ENCODE results near the gene KCND2. TPM values are rescaled to one million over a fixed set of nuclear protein-coding genes. Genes with fewer than 3 reads are reported as not detected.

KCND2 gene
- total and polyA plus RNA-seq, 12 donors, result 0.04 to 0.64 (median 0.16) TPM; not detected in 4

DNA sequence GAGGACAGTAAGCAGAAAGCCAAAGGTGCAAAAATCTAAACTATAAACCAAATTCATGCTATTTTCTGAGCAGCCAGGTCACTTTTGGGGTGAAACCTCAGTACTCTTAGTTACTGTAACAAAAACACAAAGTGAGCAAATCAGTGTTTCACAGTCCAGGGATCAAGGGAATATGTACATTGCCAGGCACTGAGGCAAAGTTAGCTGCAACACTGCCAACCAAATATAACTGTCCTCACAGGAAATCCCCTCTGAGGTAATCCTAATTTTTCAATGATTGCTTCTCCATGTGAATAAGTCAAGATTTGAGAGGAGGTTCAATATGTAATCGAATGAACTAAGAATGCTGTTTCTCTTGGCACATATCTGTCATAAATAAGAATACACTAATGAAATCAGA lies 355.3 kb downstream of the KCND2 start:
- ATAC-seq, result no peak
- H3K27ac ChIP-seq, result no peak overlapping the region
- TF ChIP-seq, protein P1, sequence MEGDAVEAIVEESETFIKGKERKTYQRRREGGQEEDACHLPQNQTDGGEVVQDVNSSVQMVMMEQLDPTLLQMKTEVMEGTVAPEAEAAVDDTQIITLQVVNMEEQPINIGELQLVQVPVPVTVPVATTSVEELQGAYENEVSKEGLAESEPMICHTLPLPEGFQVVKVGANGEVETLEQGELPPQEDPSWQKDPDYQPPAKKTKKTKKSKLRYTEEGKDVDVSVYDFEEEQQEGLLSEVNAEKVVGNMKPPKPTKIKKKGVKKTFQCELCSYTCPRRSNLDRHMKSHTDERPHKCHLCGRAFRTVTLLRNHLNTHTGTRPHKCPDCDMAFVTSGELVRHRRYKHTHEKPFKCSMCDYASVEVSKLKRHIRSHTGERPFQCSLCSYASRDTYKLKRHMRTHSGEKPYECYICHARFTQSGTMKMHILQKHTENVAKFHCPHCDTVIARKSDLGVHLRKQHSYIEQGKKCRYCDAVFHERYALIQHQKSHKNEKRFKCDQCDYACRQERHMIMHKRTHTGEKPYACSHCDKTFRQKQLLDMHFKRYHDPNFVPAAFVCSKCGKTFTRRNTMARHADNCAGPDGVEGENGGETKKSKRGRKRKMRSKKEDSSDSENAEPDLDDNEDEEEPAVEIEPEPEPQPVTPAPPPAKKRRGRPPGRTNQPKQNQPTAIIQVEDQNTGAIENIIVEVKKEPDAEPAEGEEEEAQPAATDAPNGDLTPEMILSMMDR (IDR thresholded peaks at IDR 0.05), result no peak
- H3K4me1 ChIP-seq, result no peaks in the 10 kb centered on the region
- no peaks in the 10 kb centered on the region for H3K27me3 ChIP-seq
- no peak overlapping the region for H3K4me3 ChIP-seq
- no peaks in the 10 kb centered on the region for H3K9me3 ChIP-seq
- WGBS, 2 donors, result 40 to 51% methylated on average over 1 of the region's 1 CpG
- intact Hi-C loops (cut with DNase I), result no loop called here
- no peaks in the 10 kb centered on the region for H3K36me3 ChIP-seq
- no peak for DNase-seq

DNA sequence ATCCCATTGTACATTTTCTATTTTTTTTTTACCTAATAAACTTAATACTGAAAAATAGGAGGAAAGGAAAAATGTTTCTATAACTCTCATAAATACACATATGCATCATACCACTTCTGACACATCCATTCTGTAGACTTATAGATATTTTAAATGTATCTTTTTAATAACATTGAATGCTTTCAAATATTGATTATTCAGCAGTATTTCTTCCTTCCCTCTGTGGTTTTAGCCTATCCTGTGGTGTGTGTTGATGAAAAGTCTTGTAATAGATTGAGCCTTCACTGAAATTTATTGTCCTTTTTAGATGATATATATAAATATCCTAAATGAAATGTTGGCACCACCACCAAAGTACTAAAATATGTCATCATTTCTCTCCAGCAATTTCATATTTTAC lies 366.9 kb downstream of the KCND2 start:
- no peak for DNase-seq
- Histone ChIP-seq H3K36me3 (no peaks in the 10 kb centered on the region), H3K27me3 (no peaks in the 10 kb centered on the region), H3K9me3 (no peaks in the 10 kb centered on the region), H3K27ac (no peak overlapping the region), H3K4me1 (no peaks in the 10 kb centered on the region), H3K4me3 (no peak overlapping the region)
- no peak for ATAC-seq
- TF ChIP-seq, protein P1 (IDR thresholded peaks at IDR 0.05), result no peak
- intact Hi-C loops (cut with DNase I), result no loop called here

DNA sequence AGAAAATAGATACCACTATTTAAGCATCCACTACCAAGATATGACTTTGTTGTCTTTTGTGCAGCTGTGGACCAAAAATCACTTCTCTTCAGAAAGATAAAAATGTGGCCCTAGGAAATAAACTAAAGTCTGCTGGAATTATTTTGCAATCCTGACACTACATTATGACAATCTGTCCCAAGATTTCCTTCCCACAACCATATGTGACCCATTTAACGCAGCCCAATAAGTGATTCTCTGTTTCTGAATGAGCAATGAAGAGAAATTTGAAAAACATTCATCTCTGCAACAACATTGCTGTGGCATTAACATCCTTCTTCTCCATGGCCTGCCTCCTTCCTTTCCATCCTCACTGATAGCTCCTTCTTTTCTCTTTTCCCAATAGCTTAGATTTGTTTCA lies 373.0 kb downstream of the KCND2 start:
- WGBS, 2 donors, result 59 to 63% methylated on average over 1 of the region's 1 CpG
- intact Hi-C loops (cut with DNase I), result no loop called here
- H3K9me3 ChIP-seq, result peaks cover 0 to under 1% (median 0%) of the 10 kb centered on the region in 11 donors
- TF ChIP-seq, protein P1 (IDR thresholded peaks at IDR 0.05), result no peak
- no peak overlapping the region for H3K4me3 ChIP-seq
- H3K4me1 ChIP-seq, result no peaks in the 10 kb centered on the region
- no peak overlapping the region for H3K27ac ChIP-seq
- no peak for ATAC-seq
- H3K36me3 ChIP-seq, result no peaks in the 10 kb centered on the region
- no peak for DNase-seq
- H3K27me3 ChIP-seq, result no peaks in the 10 kb centered on the region

DNA sequence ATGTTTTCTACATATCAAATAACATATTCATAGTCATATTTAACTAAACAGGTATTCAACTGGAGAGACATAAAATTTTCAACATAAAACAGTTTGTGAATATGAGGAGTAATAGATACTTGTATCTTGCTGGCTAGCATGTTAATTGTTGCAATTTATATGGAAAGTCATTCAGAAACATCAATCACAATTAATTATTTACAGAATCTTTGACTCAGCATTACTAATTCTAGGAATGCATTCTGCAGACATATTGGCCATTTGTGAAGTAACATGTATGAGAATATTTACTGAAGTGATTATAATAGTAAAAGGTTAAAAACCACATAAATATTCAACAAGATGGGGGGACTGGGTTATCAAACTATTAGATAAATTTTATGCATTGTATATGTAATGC lies 381.3 kb downstream of the KCND2 start:
- Histone ChIP-seq H3K27ac (no peak overlapping the region), H3K27me3 (no peaks in the 10 kb centered on the region), H3K4me1 (no peaks in the 10 kb centered on the region), H3K36me3 (no peaks in the 10 kb centered on the region), H3K4me3 (no peak overlapping the region), H3K9me3 (peaks cover 0 to 11% (median 0%) of the 10 kb centered on the region in 11 donors)
- ATAC-seq (no peak), DNase-seq (no peak)
- intact Hi-C loops (cut with DNase I), result no loop called here
- TF ChIP-seq, protein P1 (IDR thresholded peaks at IDR 0.05), result no peak

DNA sequence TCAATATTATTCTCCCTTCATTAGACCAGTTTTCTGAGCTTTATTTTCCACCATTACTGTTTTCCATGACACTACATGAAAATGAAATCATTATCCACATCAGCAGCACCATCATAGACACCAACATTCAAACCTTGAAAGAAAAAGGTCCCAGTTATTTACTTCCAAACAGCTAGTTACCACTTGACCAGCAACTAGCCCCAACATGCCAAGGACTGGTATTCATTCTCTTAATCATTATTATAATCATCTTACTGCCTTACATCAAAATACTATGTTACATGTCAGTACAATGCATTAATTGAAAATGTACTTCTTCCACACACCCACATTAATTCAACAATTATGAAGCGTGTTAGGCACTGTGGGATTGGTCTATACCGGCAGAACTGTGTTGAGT lies 385.5 kb downstream of the KCND2 start:
- H3K4me1 ChIP-seq, result no peaks in the 10 kb centered on the region

More for the DNA sequence above, 385.5 kb downstream of the KCND2 start:
- no peaks in the 10 kb centered on the region for H3K36me3 ChIP-seq
- no peak overlapping the region for H3K27ac ChIP-seq
- ATAC-seq (no peak), DNase-seq (no peak)
- TF ChIP-seq, protein P1 (IDR thresholded peaks at IDR 0.05), result no peak
- H3K27me3 ChIP-seq, result no peaks in the 10 kb centered on the region
- 90 to 96% methylated on average over 2 of the region's 2 CpGs for WGBS, 2 donors
- intact Hi-C loops (cut with DNase I), result no loop called here
- H3K9me3 ChIP-seq, result no peaks in the 10 kb centered on the region
- H3K4me3 ChIP-seq, result no peak overlapping the region

Measured in heart right ventricle (tissue), 16 donors.